Neural crest cell (in vitro differentiated cells): ENCODE data around the gene GALNT14. TPM values are rescaled to one million over a fixed set of nuclear protein-coding genes. Genes with fewer than 3 reads are reported as not detected.

Experiments
- DNase-seq: peaks from one replicate; pipeline ENCODE4 v3.0.0; 2021; ENCODE audit warnings: low read depth, mixed read lengths, low spot score
- H3K27ac Mint-ChIP-seq: one replicate; pipeline ENCODE4 v1.8.0; 2021; ENCODE audit warnings: mild to moderate bottlenecking, mixed read lengths; ENCODE audit not compliant: unreplicated experiment
- H3K27me3 Mint-ChIP-seq: 2 replicates; pipeline ENCODE4 v1.8.0; 2021; ENCODE audit warnings: low read depth, mild to moderate bottlenecking, mixed read lengths
- H3K36me3 Mint-ChIP-seq: 2 replicates; pipeline ENCODE4 v1.8.0; 2021; ENCODE audit warnings: low read depth, mild to moderate bottlenecking, mixed read lengths
- H3K4me1 Mint-ChIP-seq: 2 replicates; pipeline ENCODE4 v1.8.0; 2021; ENCODE audit warnings: mixed read lengths
- H3K4me3 Mint-ChIP-seq: one replicate; pipeline ENCODE4 v1.8.0; 2021; ENCODE audit warnings: mild to moderate bottlenecking, mixed read lengths
- H3K9me3 Mint-ChIP-seq: 2 replicates; pipeline ENCODE4 v1.8.0; 2021; ENCODE audit warnings: mixed read lengths
- CTCF ChIP-seq: fragments of 200-600 bp; sonication (generic); conservative IDR thresholded peaks from 2 replicates; pipeline ENCODE4 v1.5.0; 2021; ENCODE audit warnings: antibody characterized with exemption, mild to moderate bottlenecking
- total RNA-seq: library from RNA; stranded (reverse); gene quantifications from 2 replicates; pipeline ENCODE4 v1.2.1, GENCODE V29; 2021

Gene GALNT14
- total RNA-seq, 1 donor from 2014 or later: 1.5 TPM

- H3K36me3 Mint-ChIP-seq: no peaks in the 10 kb centered on the region
- peaks cover 8% of the 10 kb centered on the region for H3K27me3 Mint-ChIP-seq
- H3K4me3 Mint-ChIP-seq: no peak overlapping the region
- H3K9me3 Mint-ChIP-seq: no peaks in the 10 kb centered on the region
- H3K27ac Mint-ChIP-seq: peak overlapping the region; percentile 55
- TF ChIP-seq CTCF: no peak
- no peak for DNase-seq
- H3K4me1 Mint-ChIP-seq: no peaks in the 10 kb centered on the region
Observed at GRCh38 chr2:30939364-30939763, 198.9 kb downstream of the GALNT14 start.

GRCh38 chr2:30938196-30938595 is 200.0 kb downstream of the GALNT14 start:
- peak overlapping the region; percentile 15 for H3K27ac Mint-ChIP-seq
- no peak overlapping the region for H3K4me3 Mint-ChIP-seq
- H3K27me3 Mint-ChIP-seq: peaks cover 8% of the 10 kb centered on the region

GRCh38 chr2:30936977-30937376 is 201.3 kb downstream of the GALNT14 start:
- H3K4me1 Mint-ChIP-seq: no peaks in the 10 kb centered on the region
- peaks cover 8% of the 10 kb centered on the region for H3K27me3 Mint-ChIP-seq
- no peak for DNase-seq
- no peak overlapping the region for H3K27ac Mint-ChIP-seq
- no peak overlapping the region for H3K4me3 Mint-ChIP-seq
- H3K36me3 Mint-ChIP-seq: no peaks in the 10 kb centered on the region
- H3K9me3 Mint-ChIP-seq: no peaks in the 10 kb centered on the region
- TF ChIP-seq CTCF: no peak

More at GRCh38 chr2:30938196-30938595, 200.0 kb downstream of the GALNT14 start:
- Mint-ChIP-seq H3K9me3 (no peaks in the 10 kb centered on the region), H3K36me3 (no peaks in the 10 kb centered on the region), H3K4me1 (no peaks in the 10 kb centered on the region)
- TF ChIP-seq CTCF: no peak
- DNase-seq: no peak

- no peak for TF ChIP-seq CTCF
- Mint-ChIP-seq H3K27me3 (no peaks in the 10 kb centered on the region), H3K9me3 (no peaks in the 10 kb centered on the region), H3K4me1 (no peaks in the 10 kb centered on the region), H3K4me3 (no peak overlapping the region), H3K36me3 (no peaks in the 10 kb centered on the region), H3K27ac (no peak overlapping the region)
- DNase-seq: no peak
Observed at GRCh38 chr2:30935795-30936194, 202.4 kb downstream of the GALNT14 start.

GRCh38 chr2:30934066-30934465 is 204.2 kb downstream of the GALNT14 start:
- no peaks in the 10 kb centered on the region for H3K27me3 Mint-ChIP-seq
- DNase-seq: no peak
- H3K27ac Mint-ChIP-seq: no peak overlapping the region
- TF ChIP-seq CTCF: no peak
- no peak overlapping the region for H3K4me3 Mint-ChIP-seq
- H3K36me3 Mint-ChIP-seq: no peaks in the 10 kb centered on the region
- no peaks in the 10 kb centered on the region for H3K9me3 Mint-ChIP-seq
- no peaks in the 10 kb centered on the region for H3K4me1 Mint-ChIP-seq

GRCh38 chr2:30933496-30933895 is 204.7 kb downstream of the GALNT14 start:
- no peaks in the 10 kb centered on the region for H3K9me3 Mint-ChIP-seq
- H3K27me3 Mint-ChIP-seq: no peaks in the 10 kb centered on the region
- H3K4me1 Mint-ChIP-seq: no peaks in the 10 kb centered on the region
- H3K4me3 Mint-ChIP-seq: no peak overlapping the region
- peak overlapping the region; percentile 50 for H3K27ac Mint-ChIP-seq
- no peaks in the 10 kb centered on the region for H3K36me3 Mint-ChIP-seq
- no peak for DNase-seq
- TF ChIP-seq CTCF: no peak
